COLO668 (cell line): ENCODE data around the gene PHF3.
"Not testable (repeated sequence)": the region's sequence is repeated elsewhere in the genome, so short reads cannot be mapped to it uniquely, and the experiment has no call there.

Experiments
- DNase-seq: peaks from one replicate; lab custom pipeline; 2025; ENCODE audit not compliant: unreplicated experiment; lab: John Stamatoyannopoulos, UW

Gene PHF3

GRCh38 chr6:63708631-63709030 is 73.0 kb downstream of the PHF3 start:
- DNase-seq: no peak

- DNase-seq: no peak
Measured at GRCh38 chr6:63709148-63709547, 73.5 kb downstream of the PHF3 start.

- DNase-seq: no peak
Measured at GRCh38 chr6:63713332-63713731, 77.7 kb downstream of the PHF3 start.

- DNase-seq: no peak
Measured at GRCh38 chr6:63714091-63714490, 78.5 kb downstream of the PHF3 start.

- no peak for DNase-seq
Measured at GRCh38 chr6:63716169-63716568, 80.6 kb downstream of the PHF3 start.

- no peak for DNase-seq
Measured at GRCh38 chr6:63721181-63721580, 85.6 kb downstream of the PHF3 start.

- no peak for DNase-seq
Measured at GRCh38 chr6:63724721-63725120, 89.1 kb downstream of the PHF3 start.

GRCh38 chr6:63730311-63730710 is 94.7 kb downstream of the PHF3 start:
- no peak for DNase-seq

GRCh38 chr6:63731930-63732329 is 96.3 kb downstream of the PHF3 start:
- no peak for DNase-seq

GRCh38 chr6:63732336-63732735 is 96.7 kb downstream of the PHF3 start:
- no peak for DNase-seq

GRCh38 chr6:63734923-63735322 is 99.3 kb downstream of the PHF3 start:
- no peak for DNase-seq

GRCh38 chr6:63738190-63738589 is 102.6 kb downstream of the PHF3 start:
- not testable (repeated sequence) for DNase-seq

- DNase-seq: no peak
Measured at GRCh38 chr6:63739094-63739687, 103.6 kb downstream of the PHF3 start.

- no peak for DNase-seq
Measured at GRCh38 chr6:63740709-63741108, 105.1 kb downstream of the PHF3 start.

- no peak for DNase-seq
Measured at GRCh38 chr6:63742060-63742459, 106.5 kb downstream of the PHF3 start.

- no peak for DNase-seq
Measured at GRCh38 chr6:63743691-63744090, 108.1 kb downstream of the PHF3 start.

GRCh38 chr6:63744810-63745209 is 109.2 kb downstream of the PHF3 start:
- DNase-seq: no peak

- DNase-seq: no peak
Measured at GRCh38 chr6:63745784-63746183, 110.2 kb downstream of the PHF3 start.

GRCh38 chr6:63750400-63750799 is 114.8 kb downstream of the PHF3 start:
- DNase-seq: no peak

- DNase-seq: not testable (repeated sequence)
Measured at GRCh38 chr6:63757275-63757674, 121.7 kb downstream of the PHF3 start.

GRCh38 chr6:63757826-63758225 is 122.2 kb downstream of the PHF3 start:
- no peak for DNase-seq

GRCh38 chr6:63759605-63760105 is 124.1 kb downstream of the PHF3 start:
- no peak for DNase-seq

GRCh38 chr6:63760199-63760598 is 124.6 kb downstream of the PHF3 start:
- no peak for DNase-seq
